IMR-90 (cell line): ENCODE data around the gene NDUFA13. TPM values are rescaled to one million over a fixed set of nuclear protein-coding genes. Genes with fewer than 3 reads are reported as not detected.
A peak's percentile ranks its signal among the peaks of the same experiment; 100 is the strongest.

Experiments used
- ATAC-seq: fragments of 200-7000 bp; cut with Tn5 transposase; 2 replicates; pipeline ENCODE4 v1.9.1; 2020; ENCODE audit warnings: low read depth, mild to moderate bottlenecking, moderate library complexity
- BruUV-seq: library from RNA; stranded (reverse); fragments of 400-500 nt; replicated peaks from 2 replicates; lab custom pipeline; 2021; lab: Mats Ljungman, UMichigan
- CTCF ChIA-PET: fragments of 300-600 bp; formaldehyde crosslinking; extraction: SDS; loops from one replicate; lab custom pipeline; 2021; ENCODE audit warnings: antibody characterized with exemption; lab: Yijun Ruan, JAX
- POLR2A ChIA-PET: fragments of 300-600 bp; sonication (Branson Sonifier 250); formaldehyde crosslinking; loops from one replicate; lab custom pipeline; 2022; ENCODE audit warnings: antibody characterized with exemption; ENCODE audit not compliant: unreplicated experiment; lab: Charles Lee
- DNase-seq: peaks from one replicate; pipeline ENCODE4 v3.0.0; 2013
- H2AFZ ChIP-seq: replicated peaks from 2 replicates; pipeline ENCODE3; 2013; ENCODE audit warnings: low read length, mild to moderate bottlenecking; ENCODE audit not compliant: poor library complexity
- H2AK5ac ChIP-seq: 2 replicates; pipeline ENCODE4 v1.6.1; 2013; ENCODE audit warnings: low read depth, low read length, inconsistent platforms
- H2AK9ac ChIP-seq: replicated peaks from 2 replicates; pipeline ENCODE3; 2013; ENCODE audit warnings: mild to moderate bottlenecking, low read depth, low read length, moderate library complexity; ENCODE audit not compliant: poor library complexity
- H2BK120ac ChIP-seq: 2 replicates; pipeline ENCODE4 v1.6.1; 2013; ENCODE audit warnings: low read depth, low read length, inconsistent platforms
- H2BK15ac ChIP-seq: 3 replicates; pipeline ENCODE4 v1.6.1; 2013; ENCODE audit warnings: low read depth, low read length, inconsistent platforms
- H2BK20ac ChIP-seq: 2 replicates; pipeline ENCODE4 v1.6.1; 2013; ENCODE audit warnings: low read depth, mild to moderate bottlenecking, inconsistent platforms, low read length, moderate library complexity
- H2BK5ac ChIP-seq: 2 replicates; pipeline ENCODE4 v1.6.1; 2013; ENCODE audit warnings: mild to moderate bottlenecking, low read depth, low read length, inconsistent platforms; ENCODE audit not compliant: poor library complexity, severe bottlenecking
- H3K14ac ChIP-seq: replicated peaks from 2 replicates; pipeline ENCODE4 v1.6.1; 2013; ENCODE audit warnings: low read depth, low read length, inconsistent platforms
- H3K18ac ChIP-seq: 2 replicates; pipeline ENCODE4 v1.6.1; 2013; ENCODE audit warnings: low read depth, low read length, control low read depth
- H3K23ac ChIP-seq: 2 replicates; pipeline ENCODE4 v1.6.1; 2013; ENCODE audit warnings: low read depth, low read length, inconsistent platforms
- H3K27ac ChIP-seq: 2 replicates; pipeline ENCODE4 v1.5.1; 2013; ENCODE audit warnings: mild to moderate bottlenecking, control low read depth, low read length; ENCODE audit not compliant: insufficient read depth
- H3K27me3 ChIP-seq: 2 replicates; pipeline ENCODE4 v1.6.1; 2013; ENCODE audit warnings: low read length; ENCODE audit not compliant: control insufficient read depth, insufficient read depth
- H3K36me3 ChIP-seq: 2 replicates; pipeline ENCODE4 v1.6.1; 2013; ENCODE audit warnings: low read length, mixed read lengths; ENCODE audit not compliant: control insufficient read depth, insufficient read depth
- H3K4ac ChIP-seq: 2 replicates; pipeline ENCODE4 v1.6.1; 2013; ENCODE audit warnings: low read depth, low read length, inconsistent platforms
- H3K4me1 ChIP-seq: 2 replicates; pipeline ENCODE4 v1.6.1; 2013; ENCODE audit warnings: low read length, mixed read lengths; ENCODE audit not compliant: control insufficient read depth, insufficient read depth
- H3K4me2 ChIP-seq: 2 replicates; pipeline ENCODE4 v1.6.1; 2013; ENCODE audit warnings: low read depth, mild to moderate bottlenecking, control low read depth, low read length, moderate library complexity
- H3K4me3 ChIP-seq: 2 replicates; pipeline ENCODE4 v1.5.1; 2013; ENCODE audit warnings: low read depth, mild to moderate bottlenecking, control low read depth, low read length, moderate library complexity; ENCODE audit not compliant: insufficient read depth
- H3K56ac ChIP-seq: 2 replicates; pipeline ENCODE4 v1.6.1; 2013; ENCODE audit warnings: low read length, inconsistent platforms; ENCODE audit not compliant: insufficient read depth; ENCODE audit errors: extremely low read depth
- H3K79me1 ChIP-seq, 2 experiments: 2 replicates each; pipeline ENCODE4 v1.6.1; 2013; ENCODE audit warnings: low read length in 2 of 2, inconsistent platforms in 1 of 2, low read depth in 1 of 2
- H3K9ac ChIP-seq: 2 replicates; pipeline ENCODE4 v1.6.1; 2013; ENCODE audit warnings: low read depth, low read length, control low read depth
- H3K9me1 ChIP-seq: 2 replicates; pipeline ENCODE4 v1.6.1; 2013; ENCODE audit warnings: low read length, inconsistent platforms; ENCODE audit not compliant: insufficient read depth
- H3K9me3 ChIP-seq: 2 replicates; pipeline ENCODE4 v1.6.1; 2013; ENCODE audit warnings: low read length; ENCODE audit not compliant: control insufficient read depth, insufficient read depth
- H4K20me1 ChIP-seq: 2 replicates; pipeline ENCODE4 v1.6.1; 2013; ENCODE audit warnings: low read length, inconsistent platforms; ENCODE audit not compliant: insufficient read depth
- H4K5ac ChIP-seq: 2 replicates; pipeline ENCODE4 v1.6.1; 2013; ENCODE audit warnings: mild to moderate bottlenecking, low read depth, low read length, control low read depth
- H4K8ac ChIP-seq, 2 experiments: 2 replicates each; pipeline ENCODE4 v1.6.1; 2013; ENCODE audit warnings: low read depth in 2 of 2, low read length in 2 of 2, control low read depth in 1 of 2, inconsistent platforms in 1 of 2
- H4K91ac ChIP-seq: 2 replicates; pipeline ENCODE4 v1.6.1; 2013; ENCODE audit warnings: low read depth, low read length, inconsistent platforms; ENCODE audit not compliant: insufficient read depth
- NFE2L2 ChIP-seq: fragments of 150-350 bp; IDR thresholded peaks from 2 replicates; pipeline ENCODE4 v1.6.1; 2016; ENCODE audit warnings: low read depth, mild to moderate bottlenecking, low read length
- RAD21 ChIP-seq: IDR thresholded peaks from 2 replicates; pipeline ENCODE4 v1.6.1; 2012; ENCODE audit warnings: low read length, improper control_type of control experiment
- WGBS, 2 experiments: methylation state at CpG; one replicate each; pipeline versions ENCODE4 v1.1.5 to v1.1.7; 2013; ENCODE audit warnings: missing lambda C conversion rate in 2 of 2; ENCODE audit not compliant: insufficient read length in 1 of 2; ENCODE audit errors: extremely low coverage in 2 of 2; 5-methylcytosine and 5-hydroxymethylcytosine counted together
- dilution Hi-C: fragments of 300-500 bp; cut with HindIII; formaldehyde crosslinking; loops from one replicate; pipeline ENCODE4 v1.14.3; 2018; ENCODE audit warnings: low sequenced_read_pairs; ENCODE audit not compliant: unreplicated experiment
- in situ Hi-C: fragments of 300-500 bp; cut with MboI; formaldehyde crosslinking; loops from 3 replicates; pipeline ENCODE4 v1.14.3; 2019; ENCODE audit warnings: low sequenced_read_pairs, inconsistent platforms, mixed read lengths
- intact Hi-C: fragments of 100-400 bp; cut with micrococcal nuclease; formaldehyde crosslinking; loops from 2 replicates; pipeline ENCODE4 v1.10.0; 2022
- polyA plus RNA-seq, 3 experiments: library from polyadenylated mRNA; depleted of rRNA; stranded (reverse); fragments of >200 nt; gene quantifications; 2 replicates each; pipeline ENCODE4 v1.2.3, GENCODE V29; 2012; ENCODE audit warnings: low replicate concordance in 1 of 3
- total RNA-seq: library from RNA; depleted of rRNA; stranded (reverse); fragments of >200 nt; gene quantifications from 2 replicates; pipeline ENCODE4 v1.2.3, GENCODE V29; 2012

Gene NDUFA13
- total and polyA plus RNA-seq, 2 of the 4 experiments (the other 2 are of a cell fraction) = 30.6 to 667 TPM

GRCh38 chr19:19562665-19563347, 46.8 kb downstream of the NDUFA13 start:
- no peak overlapping the region for H4K5ac ChIP-seq
- no peak overlapping the region for H3K23ac ChIP-seq
- no peak overlapping the region for H2BK120ac ChIP-seq
- no peak overlapping the region for H3K4me3 ChIP-seq
- H3K79me1 ChIP-seq = no peaks in the 10 kb centered on the region
- no peaks in the 10 kb centered on the region; the same call in 1 of the 2 replicates for H4K20me1 ChIP-seq
- H3K27me3 ChIP-seq = no peaks in the 10 kb centered on the region
- no peak overlapping the region for H2BK5ac ChIP-seq
- H3K27ac ChIP-seq = no peak overlapping the region
- no peak overlapping the region for H2AK9ac ChIP-seq
- no peak overlapping the region for H4K8ac ChIP-seq
- peaks cover 4% of the 10 kb centered on the region for H3K4me1 ChIP-seq
- intact Hi-C loops = no loop called here
- no peak overlapping the region for H3K9ac ChIP-seq
- no peak overlapping the region for H3K4ac ChIP-seq
- H3K9me3 ChIP-seq = no peaks in the 10 kb centered on the region
- ChIA-PET CTCF (no interaction called here), POLR2A (no interaction called here)
- H3K18ac ChIP-seq = no peak overlapping the region
- H3K9me1 ChIP-seq = no peaks in the 10 kb centered on the region; the same call in 1 of the 2 replicates
- no peaks in the 10 kb centered on the region for H3K36me3 ChIP-seq
- no peak for ATAC-seq
- no peak overlapping the region for H3K56ac ChIP-seq
- in situ Hi-C loops = no loop called here
- H2BK20ac ChIP-seq = no peak overlapping the region
- no peak overlapping the region for H3K4me2 ChIP-seq
- no peak overlapping the region for H3K14ac ChIP-seq
- 0 out of 2 replicates have a peak, but pooled peaks have one; percentile 4 for TF ChIP-seq RAD21
- no peak for TF ChIP-seq NFE2L2
- no TSS peak for BruUV-seq
- DNase-seq = no peak
- dilution Hi-C loops = no loop called here
- H2AK5ac ChIP-seq = no peak overlapping the region
- WGBS, 2 experiments = no CpG with 5 or more reads among the region's 17 CpGs
- H2BK15ac ChIP-seq = no peak overlapping the region
- H4K91ac ChIP-seq = no peak overlapping the region
- no peak overlapping the region for H2AFZ ChIP-seq
